Measurements from ENCODE around the gene ERI3.

DNA sequence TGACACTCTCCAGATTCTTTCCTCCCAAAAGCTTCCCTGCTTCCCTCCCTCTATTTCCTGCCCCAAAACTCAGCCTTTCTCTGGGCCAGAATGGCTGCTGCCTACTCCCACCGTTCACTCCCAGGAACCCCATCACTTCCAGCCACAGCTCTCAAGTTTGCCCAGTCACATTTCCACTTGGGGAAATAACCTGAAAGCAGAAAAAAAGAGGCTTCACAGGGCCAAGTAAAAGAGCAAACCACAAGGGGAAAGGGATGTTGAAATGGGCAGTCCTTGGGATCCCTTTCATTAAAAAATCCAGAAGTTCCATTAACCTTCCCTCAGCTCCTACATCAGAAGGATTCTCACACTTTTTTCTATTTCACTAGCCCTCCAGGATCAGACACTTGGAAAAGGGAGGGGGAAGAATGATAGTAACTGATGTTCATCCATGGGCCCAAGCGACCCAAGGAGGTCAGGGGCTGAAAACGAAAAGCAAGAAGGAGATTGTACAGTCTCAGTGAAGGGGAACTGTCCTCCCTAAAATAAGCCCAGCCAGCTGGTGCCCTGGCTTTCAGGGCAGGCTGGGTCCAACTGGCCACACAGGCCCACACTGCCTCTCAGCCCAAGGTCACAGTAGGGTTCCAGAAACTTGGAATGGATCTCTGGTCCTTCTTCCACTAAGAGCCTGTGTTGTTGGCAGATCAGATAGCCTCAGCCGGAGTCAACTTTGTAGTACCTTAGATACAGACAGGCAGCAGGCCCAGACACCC, 92.1 kb downstream of the ERI3 start:
- no peak for TF ChIP-seq CTCF (IDR thresholded peaks at IDR 0.05; ENCODE audit: insufficient read depth, low read depth, low read length)
- TF ChIP-seq EZH2 (IDR thresholded peaks at IDR 0.05; ENCODE audit: insufficient read depth, low read length): no peak
